IMR-90 (cell line): ENCODE measurements around the gene H3-3A. TPM values are rescaled to one million over a fixed set of nuclear protein-coding genes. Genes with fewer than 3 reads are reported as not detected.
A peak's percentile ranks its signal among the peaks of the same experiment; 100 is the strongest.

Experiments
- ATAC-seq: fragments of 200-7000 bp; cut with Tn5 transposase; 2 replicates; pipeline ENCODE4 v1.9.1; 2020; ENCODE audit warnings: low read depth, mild to moderate bottlenecking, moderate library complexity
- BruUV-seq: library from RNA; stranded (reverse); fragments of 400-500 nt; replicated peaks from 2 replicates; lab custom pipeline; 2021; lab: Mats Ljungman, UMichigan
- CTCF ChIA-PET: fragments of 300-600 bp; formaldehyde crosslinking; extraction: SDS; loops from one replicate; lab custom pipeline; 2021; ENCODE audit warnings: antibody characterized with exemption; lab: Yijun Ruan, JAX
- POLR2A ChIA-PET: fragments of 300-600 bp; sonication (Branson Sonifier 250); formaldehyde crosslinking; loops from one replicate; lab custom pipeline; 2022; ENCODE audit warnings: antibody characterized with exemption; ENCODE audit not compliant: unreplicated experiment; lab: Charles Lee
- DNase-seq: peaks from one replicate; pipeline ENCODE4 v3.0.0; 2013
- H2AFZ ChIP-seq: replicated peaks from 2 replicates; pipeline ENCODE3; 2013; ENCODE audit warnings: low read length, mild to moderate bottlenecking; ENCODE audit not compliant: poor library complexity
- H2AK5ac ChIP-seq: 2 replicates; pipeline ENCODE4 v1.6.1; 2013; ENCODE audit warnings: low read depth, low read length, inconsistent platforms
- H2AK9ac ChIP-seq: replicated peaks from 2 replicates; pipeline ENCODE3; 2013; ENCODE audit warnings: mild to moderate bottlenecking, low read depth, low read length, moderate library complexity; ENCODE audit not compliant: poor library complexity
- H2BK120ac ChIP-seq: 2 replicates; pipeline ENCODE4 v1.6.1; 2013; ENCODE audit warnings: low read depth, low read length, inconsistent platforms
- H2BK15ac ChIP-seq: 3 replicates; pipeline ENCODE4 v1.6.1; 2013; ENCODE audit warnings: low read depth, low read length, inconsistent platforms
- H2BK20ac ChIP-seq: 2 replicates; pipeline ENCODE4 v1.6.1; 2013; ENCODE audit warnings: low read depth, mild to moderate bottlenecking, inconsistent platforms, low read length, moderate library complexity
- H2BK5ac ChIP-seq: 2 replicates; pipeline ENCODE4 v1.6.1; 2013; ENCODE audit warnings: mild to moderate bottlenecking, low read depth, low read length, inconsistent platforms; ENCODE audit not compliant: poor library complexity, severe bottlenecking
- H3K14ac ChIP-seq: replicated peaks from 2 replicates; pipeline ENCODE4 v1.6.1; 2013; ENCODE audit warnings: low read depth, low read length, inconsistent platforms
- H3K18ac ChIP-seq: 2 replicates; pipeline ENCODE4 v1.6.1; 2013; ENCODE audit warnings: low read depth, low read length, control low read depth
- H3K23ac ChIP-seq: 2 replicates; pipeline ENCODE4 v1.6.1; 2013; ENCODE audit warnings: low read depth, low read length, inconsistent platforms
- H3K27ac ChIP-seq: 2 replicates; pipeline ENCODE4 v1.5.1; 2013; ENCODE audit warnings: mild to moderate bottlenecking, control low read depth, low read length; ENCODE audit not compliant: insufficient read depth
- H3K27me3 ChIP-seq: 2 replicates; pipeline ENCODE4 v1.6.1; 2013; ENCODE audit warnings: low read length; ENCODE audit not compliant: control insufficient read depth, insufficient read depth
- H3K36me3 ChIP-seq: 2 replicates; pipeline ENCODE4 v1.6.1; 2013; ENCODE audit warnings: low read length, mixed read lengths; ENCODE audit not compliant: control insufficient read depth, insufficient read depth
- H3K4ac ChIP-seq: 2 replicates; pipeline ENCODE4 v1.6.1; 2013; ENCODE audit warnings: low read depth, low read length, inconsistent platforms
- H3K4me1 ChIP-seq: 2 replicates; pipeline ENCODE4 v1.6.1; 2013; ENCODE audit warnings: low read length, mixed read lengths; ENCODE audit not compliant: control insufficient read depth, insufficient read depth
- H3K4me2 ChIP-seq: 2 replicates; pipeline ENCODE4 v1.6.1; 2013; ENCODE audit warnings: low read depth, mild to moderate bottlenecking, control low read depth, low read length, moderate library complexity
- H3K4me3 ChIP-seq: 2 replicates; pipeline ENCODE4 v1.5.1; 2013; ENCODE audit warnings: low read depth, mild to moderate bottlenecking, control low read depth, low read length, moderate library complexity; ENCODE audit not compliant: insufficient read depth
- H3K56ac ChIP-seq: 2 replicates; pipeline ENCODE4 v1.6.1; 2013; ENCODE audit warnings: low read length, inconsistent platforms; ENCODE audit not compliant: insufficient read depth; ENCODE audit errors: extremely low read depth
- H3K79me1 ChIP-seq, 2 experiments: 2 replicates each; pipeline ENCODE4 v1.6.1; 2013; ENCODE audit warnings: low read length in 2 of 2, inconsistent platforms in 1 of 2, low read depth in 1 of 2
- H3K9ac ChIP-seq: 2 replicates; pipeline ENCODE4 v1.6.1; 2013; ENCODE audit warnings: low read depth, low read length, control low read depth
- H3K9me1 ChIP-seq: 2 replicates; pipeline ENCODE4 v1.6.1; 2013; ENCODE audit warnings: low read length, inconsistent platforms; ENCODE audit not compliant: insufficient read depth
- H3K9me3 ChIP-seq: 2 replicates; pipeline ENCODE4 v1.6.1; 2013; ENCODE audit warnings: low read length; ENCODE audit not compliant: control insufficient read depth, insufficient read depth
- H4K20me1 ChIP-seq: 2 replicates; pipeline ENCODE4 v1.6.1; 2013; ENCODE audit warnings: low read length, inconsistent platforms; ENCODE audit not compliant: insufficient read depth
- H4K5ac ChIP-seq: 2 replicates; pipeline ENCODE4 v1.6.1; 2013; ENCODE audit warnings: mild to moderate bottlenecking, low read depth, low read length, control low read depth
- H4K8ac ChIP-seq, 2 experiments: 2 replicates each; pipeline ENCODE4 v1.6.1; 2013; ENCODE audit warnings: low read depth in 2 of 2, low read length in 2 of 2, control low read depth in 1 of 2, inconsistent platforms in 1 of 2
- H4K91ac ChIP-seq: 2 replicates; pipeline ENCODE4 v1.6.1; 2013; ENCODE audit warnings: low read depth, low read length, inconsistent platforms; ENCODE audit not compliant: insufficient read depth
- CHD1 ChIP-seq: IDR thresholded peaks from 2 replicates; pipeline ENCODE4 v1.6.1; 2012; ENCODE audit warnings: low read depth, low read length, improper control_type of control experiment
- MAZ ChIP-seq: IDR thresholded peaks from 2 replicates; pipeline ENCODE4 v1.6.1; 2012; ENCODE audit warnings: low read depth, mild to moderate bottlenecking, low read length, improper control_type of control experiment, moderate library complexity, borderline replicate concordance
- MXI1 ChIP-seq: IDR thresholded peaks from 2 replicates; pipeline ENCODE4 v1.6.1; 2012; ENCODE audit warnings: low read depth, mild to moderate bottlenecking, low read length, moderate library complexity, borderline replicate concordance
- POLR2A ChIP-seq: IDR thresholded peaks from 2 replicates; pipeline ENCODE4 v1.6.1; 2012; ENCODE audit warnings: mild to moderate bottlenecking, low read depth, low read length
- WGBS, 2 experiments: methylation state at CpG; one replicate each; pipeline versions ENCODE4 v1.1.5 to v1.1.7; 2013; ENCODE audit warnings: missing lambda C conversion rate in 2 of 2; ENCODE audit not compliant: insufficient read length in 1 of 2; ENCODE audit errors: extremely low coverage in 2 of 2; 5-methylcytosine and 5-hydroxymethylcytosine counted together
- dilution Hi-C: fragments of 300-500 bp; cut with HindIII; formaldehyde crosslinking; loops from one replicate; pipeline ENCODE4 v1.14.3; 2018; ENCODE audit warnings: low sequenced_read_pairs; ENCODE audit not compliant: unreplicated experiment
- in situ Hi-C: fragments of 300-500 bp; cut with MboI; formaldehyde crosslinking; loops from 3 replicates; pipeline ENCODE4 v1.14.3; 2019; ENCODE audit warnings: low sequenced_read_pairs, inconsistent platforms, mixed read lengths
- intact Hi-C: fragments of 100-400 bp; cut with micrococcal nuclease; formaldehyde crosslinking; loops from 2 replicates; pipeline ENCODE4 v1.10.0; 2022
- polyA plus RNA-seq, 3 experiments: library from polyadenylated mRNA; depleted of rRNA; stranded (reverse); fragments of >200 nt; gene quantifications; 2 replicates each; pipeline ENCODE4 v1.2.3, GENCODE V29; 2012; ENCODE audit warnings: low replicate concordance in 1 of 3
- total RNA-seq: library from RNA; depleted of rRNA; stranded (reverse); fragments of >200 nt; gene quantifications from 2 replicates; pipeline ENCODE4 v1.2.3, GENCODE V29; 2012

H3-3A gene
- total and polyA plus RNA-seq, 2 of the 4 experiments (the other 2 are of a cell fraction): 188 to 256 TPM

DNA sequence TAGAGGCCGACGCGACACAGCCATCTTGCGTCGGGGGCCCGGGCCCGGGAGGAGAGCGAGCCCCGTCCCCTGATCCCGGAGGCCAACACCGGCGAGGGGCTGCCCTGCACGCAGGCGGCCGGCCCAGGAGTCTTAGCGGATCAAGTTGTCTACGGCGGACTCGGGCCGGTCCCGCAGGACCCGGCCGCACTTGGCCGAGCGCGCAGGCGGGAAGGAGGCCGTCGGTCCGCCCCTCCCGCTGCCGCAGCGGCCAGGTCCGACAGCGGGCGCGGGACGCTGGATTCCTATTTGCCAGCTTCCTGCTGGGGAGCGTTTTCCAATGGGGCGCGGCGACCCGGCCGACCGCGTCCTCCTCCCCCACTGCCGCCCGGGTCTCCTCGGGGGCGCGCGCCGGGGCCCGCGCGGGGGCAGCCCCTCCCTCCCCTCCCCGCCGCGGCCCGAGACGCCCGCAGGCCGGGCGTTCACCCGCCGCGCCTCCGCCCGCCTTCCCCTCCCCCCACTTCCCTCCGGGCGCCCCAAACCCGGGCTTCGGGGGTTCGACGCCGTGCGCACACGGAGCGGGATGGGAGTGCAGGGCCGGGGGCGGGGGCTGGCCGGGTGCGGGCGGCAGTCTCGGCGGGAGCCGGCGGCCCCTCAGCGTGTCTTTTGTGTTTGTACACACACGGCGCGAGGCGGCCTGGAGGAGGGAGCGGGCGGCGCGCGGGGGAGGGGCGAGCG is 517 bp upstream of the H3-3A start:
- CTCF ChIA-PET: no interaction called here
- 1% methylated on average over 26 of the region's 100 CpGs; no CpG with 5 or more reads in 1 of the 2 experiments for WGBS, 2 experiments
- peaks cover 2% of the 10 kb centered on the region for H3K4me1 ChIP-seq
- ATAC-seq: peak; percentile 64
- in situ Hi-C loops (no loop called here), dilution Hi-C loops (no loop called here), intact Hi-C loops (loop anchor here (2.0 to 5.0 kb wide), 2 partner anchors 63 to 135 kb away; partner anchors contain the start of gene SDE2)
- peak overlapping the region; percentile 14 to 79; a peak in 2 of 4 replicates for H4K8ac ChIP-seq
- no peaks in the 10 kb centered on the region for H3K9me3 ChIP-seq
- peak overlapping the region; percentile 78 for H3K9ac ChIP-seq
- DNase-seq: peak; percentile 65
- H3K14ac ChIP-seq: peak overlapping the region; percentile 87
- H3K79me1 ChIP-seq: peaks cover 0 to 22% of the 10 kb centered on the region in 2 experiments; a peak in 3 of 4 replicates
- H3K4ac ChIP-seq: peak overlapping the region; percentile 73
- 0 out of 2 replicates have a peak, but pooled peaks cover 4% of the 10 kb centered on the region for H3K9me1 ChIP-seq
- peak overlapping the region; percentile 37; the same call in 1 of the 2 replicates for H2AK5ac ChIP-seq
- peak overlapping the region; percentile 92 for H4K5ac ChIP-seq
- no peak overlapping the region for H3K23ac ChIP-seq
- peak overlapping the region; percentile 56 for H2AK9ac ChIP-seq
- H4K91ac ChIP-seq: peak overlapping the region; percentile 25; the same call in 1 of the 2 replicates
- peak overlapping the region; percentile 89 for H3K27ac ChIP-seq
- peaks cover 5% of the 10 kb centered on the region for H3K36me3 ChIP-seq
- peak overlapping the region; percentile 53 for H2BK120ac ChIP-seq
- H3K4me2 ChIP-seq: peak overlapping the region; percentile 96
- H3K18ac ChIP-seq: 0 out of 2 replicates have a peak overlapping the region, but pooled peaks have one; percentile 11
- H2BK15ac ChIP-seq: no peak overlapping the region
- peak overlapping the region; percentile 98 for H2AFZ ChIP-seq
- H2BK5ac ChIP-seq: peak overlapping the region; percentile 77
- H2BK20ac ChIP-seq: no peak overlapping the region
- H3K56ac ChIP-seq: peak overlapping the region; percentile 43; the same call in 1 of the 2 replicates
- no peaks in the 10 kb centered on the region for H3K27me3 ChIP-seq
- BruUV-seq: no TSS peak
- peaks cover 43% of the 10 kb centered on the region for H4K20me1 ChIP-seq
- POLR2A ChIA-PET: interaction anchor here (0.6 to 1.2 kb wide), 2 partner anchors 21 to 70 kb away, joined by 3 to 4 read pairs; no protein-coding TSS in a partner anchor
- peak overlapping the region; percentile 77 for H3K4me3 ChIP-seq
- TF ChIP-seq POLR2A: peak; percentile 14; the same call in 1 of the 2 replicates
- no peak for TF ChIP-seq CHD1
- peak; percentile 21; the same call in 1 of the 2 replicates for TF ChIP-seq MXI1
- peak; percentile 10; the same call in 1 of the 2 replicates for TF ChIP-seq MAZ
